GM12878 (cell line): ENCODE results near the gene CAP2. TPM values are rescaled to one million over a fixed set of nuclear protein-coding genes. Genes with fewer than 3 reads are reported as not detected.

Source experiments
- ATAC-seq: fragments of 200-7000 bp; cut with Tn5 transposase; 3 replicates; pipeline ENCODE4 v1.9.1; 2020; ENCODE audit warnings: mild to moderate bottlenecking, moderate library complexity
- BruUV-seq: library from RNA; stranded (reverse); fragments of 400-500 nt; replicated peaks from 2 replicates; lab custom pipeline; 2021; lab: Mats Ljungman, UMichigan
- CTCF ChIA-PET: fragments of 300-600 bp; sonication (Branson Sonifier 250); formaldehyde crosslinking; extraction: SDS; loops from one replicate; lab custom pipeline; 2021; ENCODE audit warnings: inconsistent platforms; lab: Yijun Ruan, JAX
- POLR2A ChIA-PET: fragments of 350-600 bp; formaldehyde crosslinking; extraction: SDS; loops from one replicate; lab custom pipeline; 2021; ENCODE audit warnings: inconsistent platforms; lab: Charles Lee
- RAD21 ChIA-PET: fragments of 300-600 bp; sonication (Branson Sonifier 250); formaldehyde crosslinking; loops from one replicate; lab custom pipeline; 2023; ENCODE audit warnings: antibody characterized with exemption; ENCODE audit not compliant: unreplicated experiment; lab: Charles Lee
- SMC1A ChIA-PET: fragments of 300-600 bp; sonication (Branson Sonifier 250); formaldehyde crosslinking; loops from one replicate; lab custom pipeline; 2023; ENCODE audit not compliant: unreplicated experiment, uncharacterized antibody; lab: Charles Lee
- DNase-seq: peaks from one replicate; pipeline ENCODE4 v3.0.0-alpha.2; 2011; ENCODE audit warnings: low read depth, low spot score
- FAIRE-seq: peaks from 3 replicates; lab custom pipeline; 2011; peaks lifted over from hg19 to GRCh38; lab: Jason Lieb, UNC
- H2AFZ ChIP-seq: 2 replicates; pipeline ENCODE4 v1.6.0; 2011; ENCODE audit warnings: low read depth, low read length, control low read depth; ENCODE audit not compliant: control insufficient read depth
- H3K27ac ChIP-seq: 2 replicates; pipeline ENCODE4 v1.5.1; 2011; ENCODE audit warnings: control low read depth; ENCODE audit not compliant: control insufficient read depth, insufficient read depth
- H3K27me3 ChIP-seq, 2 experiments: replicated peaks in 1 of 2; 2 replicates each; pipeline versions ENCODE4 v1.6.0 to v1.6.1; 2011; ENCODE audit warnings: low read length in 1 of 2; ENCODE audit not compliant: control insufficient read depth in 2 of 2, insufficient read depth in 2 of 2
- H3K36me3 ChIP-seq, 2 experiments: 2 replicates each; pipeline ENCODE4 v1.5.1; 2011; ENCODE audit warnings: low read length in 1 of 2; ENCODE audit not compliant: control insufficient read depth in 2 of 2, insufficient read depth in 2 of 2
- H3K4me1 ChIP-seq: 2 replicates; pipeline ENCODE4 v1.6.1; 2011; ENCODE audit warnings: mild to moderate bottlenecking, low read length, moderate library complexity, mixed read lengths; ENCODE audit not compliant: control insufficient read depth, insufficient read depth
- H3K4me2 ChIP-seq: 2 replicates; pipeline ENCODE4 v1.6.0; 2011; ENCODE audit warnings: control low read depth; ENCODE audit not compliant: control insufficient read depth, insufficient read depth
- H3K4me3 ChIP-seq: fragments of 200-600 bp; sonication (generic); 2 replicates; pipeline ENCODE4 v1.5.1; 2016
- H3K79me2 ChIP-seq: 2 replicates; pipeline ENCODE4 v1.6.0; 2011; ENCODE audit warnings: low read length; ENCODE audit not compliant: control insufficient read depth, insufficient read depth
- H3K9ac ChIP-seq: 2 replicates; pipeline ENCODE4 v1.8.0; 2011; ENCODE audit warnings: low read length, control low read depth, mixed read lengths; ENCODE audit not compliant: control insufficient read depth, insufficient read depth
- H3K9me3 ChIP-seq: replicated peaks from 3 replicates; pipeline ENCODE4 v1.5.1; 2011; ENCODE audit warnings: mild to moderate bottlenecking, low read length; ENCODE audit not compliant: control insufficient read depth, insufficient read depth
- H4K20me1 ChIP-seq: 2 replicates; pipeline ENCODE4 v1.6.0; 2011; ENCODE audit not compliant: control insufficient read depth, insufficient read depth
- BRCA1 ChIP-seq: IDR thresholded peaks from 2 replicates; pipeline ENCODE4 v1.6.1; 2011; ENCODE audit warnings: low read depth, low read length, improper control_type of control experiment
- CBX5 ChIP-seq: sonication (generic); IDR thresholded peaks from 2 replicates; pipeline ENCODE4 v1.6.1; 2016; ENCODE audit warnings: low read depth, moderate library complexity, mild to moderate bottlenecking, inconsistent platforms
- CTCF ChIP-seq, 3 experiments: IDR thresholded peaks in 2 of 3; conservative IDR thresholded peaks in 1 of 3; 2 replicates each; pipeline ENCODE4 v1.5.1; 2011; ENCODE audit warnings: low read depth in 3 of 3, low read length in 3 of 3, mild to moderate bottlenecking in 3 of 3, control low read depth in 2 of 3, moderate library complexity in 2 of 3, inconsistent platforms in 1 of 3, mixed read lengths in 1 of 3; ENCODE audit not compliant: control insufficient read depth in 2 of 3, insufficient read depth in 1 of 3; ENCODE audit errors: extremely low read depth in 1 of 3
- MEF2B ChIP-seq: fragments of 450-650 bp; IDR thresholded peaks from 2 replicates; pipeline ENCODE4 v1.6.1; 2018; ENCODE audit warnings: mild to moderate bottlenecking, moderate library complexity; ENCODE audit not compliant: partially characterized antibody, poor library complexity, severe bottlenecking
- NKRF ChIP-seq: fragments of 450-650 bp; conservative IDR thresholded peaks from 2 replicates; pipeline ENCODE4 v1.6.1; 2017; ENCODE audit warnings: mild to moderate bottlenecking, moderate library complexity
- RELA ChIP-seq: fragments of 450-650 bp; IDR thresholded peaks from 2 replicates; pipeline ENCODE4 v1.8.0; 2014; ENCODE audit warnings: borderline replicate concordance; ENCODE audit not compliant: partially characterized antibody
- SUZ12 ChIP-seq: fragments of 200-600 bp; sonication (generic); IDR thresholded peaks from one replicate; pipeline ENCODE4 v1.6.1; 2018; ENCODE audit warnings: antibody characterized with exemption, mild to moderate bottlenecking; ENCODE audit not compliant: unreplicated experiment
- TCF12 ChIP-seq: IDR thresholded peaks from 2 replicates; pipeline ENCODE4 v1.6.1; 2011; ENCODE audit warnings: low read depth, mild to moderate bottlenecking, low read length
- ZSCAN29 ChIP-seq: fragments of 450-650 bp; IDR thresholded peaks from 2 replicates; pipeline ENCODE4 v1.6.1; 2017; ENCODE audit warnings: mild to moderate bottlenecking, moderate library complexity
- WGBS: methylation state at CpG from one replicate; pipeline ENCODE4 v1.1.6; 2016; ENCODE audit warnings: low lambda C conversion rate; ENCODE audit not compliant: insufficient replicate concordance, insufficient coverage; ENCODE audit errors: missing lambda C conversion rate; 5-methylcytosine and 5-hydroxymethylcytosine counted together
- in situ Hi-C: fragments of 300-500 bp; cut with MboI; formaldehyde crosslinking; loops from 9 replicates; pipeline ENCODE4 v1.14.3; 2018; ENCODE audit warnings: mixed read lengths
- intact Hi-C: fragments of 100-400 bp; cut with micrococcal nuclease; formaldehyde crosslinking; loops from one replicate; pipeline ENCODE4 v1.14.2; 2022; ENCODE audit not compliant: unreplicated experiment
- polyA plus RNA-seq, 11 experiments: library from polyadenylated mRNA; depleted of rRNA in 4 of 11; unstranded in 6 of 11; stranded (reverse) in 5 of 11; fragments of >200 nt; fragmentation: Nextera tagmentation in 4 of 11; fragmentation: Illumina TruSeq in 1 of 11; extraction: Ambion mirVana in 4 of 11; extraction: Trizol in 1 of 11; gene quantifications; 1 replicate in 1 of 11; 2 replicates in 10 of 11; pipeline versions ENCODE4 v1.2.1 to v1.2.3, GENCODE V29; 2011 to 2016; ENCODE audit warnings: inconsistent platforms in 2 of 11, missing spikeins in 2 of 11, low read depth in 1 of 11
- total RNA-seq, 4 experiments: library from RNA; depleted of rRNA in 3 of 4; stranded (reverse); fragments of >200 nt in 3 of 4; fragmentation: Illumina TruSeq in 1 of 4; extraction: Trizol in 1 of 4; gene quantifications; 2 replicates each; pipeline versions ENCODE4 v1.2.1 to v1.2.3, GENCODE V29; 2013 to 2021
- TF ChIP-seq, protein P1 (sequence below): IDR thresholded peaks from 2 replicates; pipeline ENCODE4 v1.6.1; 2011; ENCODE audit warnings: low read depth, low read length, improper control_type of control experiment, borderline replicate concordance

Gene CAP2
- total and polyA plus RNA-seq, 10 of the 15 experiments (the other 5 are each of a cell fraction or from before 2014, with no cell fraction given) = 0.10 to 2.0 (median 0.15) TPM; not detected in 7

DNA sequence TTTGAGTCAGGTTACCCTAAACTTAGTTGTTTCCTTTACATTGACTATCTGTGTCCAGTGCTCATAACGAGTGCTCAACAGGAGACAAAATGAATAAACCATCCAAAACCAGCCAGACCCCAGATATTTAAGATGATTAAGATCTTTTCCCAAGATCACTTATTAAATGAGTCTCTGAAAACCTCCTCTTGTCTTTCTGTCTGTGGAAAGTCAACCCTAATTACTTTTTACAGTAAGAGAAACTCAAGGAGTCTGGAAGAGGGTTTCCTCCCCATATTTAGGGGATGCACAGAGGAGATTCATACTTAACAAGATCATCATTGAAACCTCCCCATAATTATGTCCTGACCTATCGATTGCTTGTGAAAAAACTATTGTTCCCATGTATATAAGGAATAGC lies 84.0 kb downstream of the CAP2 start:
- CTCF ChIA-PET = interaction anchor here (1.4 kb wide), 1 partner anchor 11 kb away, joined by 4 read pairs; no protein-coding TSS in a partner anchor
- Histone ChIP-seq H3K27ac (no peak overlapping the region), H3K9ac (no peak overlapping the region), H3K4me2 (no peak overlapping the region), H3K4me1 (no peaks in the 10 kb centered on the region), H3K9me3 (no peaks in the 10 kb centered on the region), H4K20me1 (no peaks in the 10 kb centered on the region), H3K36me3 (no peaks in the 10 kb centered on the region), H2AFZ (no peak overlapping the region), H3K4me3 (no peak overlapping the region), H3K79me2 (no peaks in the 10 kb centered on the region), H3K27me3 (0 out of 4 replicates have a peak, but pooled peaks cover 0 to 2% of the 10 kb centered on the region in 2 experiments)
- DNase-seq (no peak), FAIRE-seq (no peak), ATAC-seq (no peak)
- POLR2A ChIA-PET = interaction anchor here (0.7 kb wide), 2 partner anchors 35 to 120 kb away, joined by 4 to 6 read pairs; no protein-coding TSS in a partner anchor
- TF ChIP-seq NKRF = no peak
- TF ChIP-seq TCF12 = no peak
- no peak for TF ChIP-seq RELA
- no peak for TF ChIP-seq CTCF (IDR thresholded peaks at IDR 0.05 in 2 of 3, conservative IDR thresholded peaks at IDR 0.05 in 1 of 3; ENCODE audit: control insufficient read depth in 2 of 3, extremely low read depth in 1 of 3, insufficient read depth in 1 of 3, low read depth in 3 of 3, low read length in 3 of 3)
- TF ChIP-seq MEF2B = no peak
- no peak for TF ChIP-seq CBX5
- TF ChIP-seq, protein P1, sequence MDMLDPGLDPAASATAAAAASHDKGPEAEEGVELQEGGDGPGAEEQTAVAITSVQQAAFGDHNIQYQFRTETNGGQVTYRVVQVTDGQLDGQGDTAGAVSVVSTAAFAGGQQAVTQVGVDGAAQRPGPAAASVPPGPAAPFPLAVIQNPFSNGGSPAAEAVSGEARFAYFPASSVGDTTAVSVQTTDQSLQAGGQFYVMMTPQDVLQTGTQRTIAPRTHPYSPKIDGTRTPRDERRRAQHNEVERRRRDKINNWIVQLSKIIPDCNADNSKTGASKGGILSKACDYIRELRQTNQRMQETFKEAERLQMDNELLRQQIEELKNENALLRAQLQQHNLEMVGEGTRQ = no peak
- TF ChIP-seq SUZ12 = no peak
- no peak for TF ChIP-seq ZSCAN29
- TF ChIP-seq BRCA1 = no peak
- RAD21 ChIA-PET = interaction anchor here (0.9 to 1.8 kb wide), 2 partner anchors 30 to 46 kb away, joined by 3 to 13 read pairs; no protein-coding TSS in a partner anchor
- in situ Hi-C loops = no loop called here
- no TSS peak for BruUV-seq
- intact Hi-C loops = no loop called here
- WGBS = 14% methylated on average over 2 of the region's 2 CpGs
- SMC1A ChIA-PET = interaction anchor here (2.7 kb wide), 1 partner anchor 19 kb away, joined by 10 read pairs; no protein-coding TSS in a partner anchor
